ENCODE measurements around the gene RENBP.
"Not testable (repeated sequence)": the region's sequence is repeated elsewhere in the genome, so short reads cannot be mapped to it uniquely, and the experiment has no call there.

Gene RENBP

GRCh38 chrX:153944140-153944799 is at the start of gene RENBP:
Gene RENBP, minus strand, starts transcription at chrX:153944643. Its CDS starts 33 bp downstream, at chrX:153944610.
- Mint-ChIP-seq H3K36me3 (peaks cover 3% of the 10 kb centered on the region), H3K27ac (peak within 1 kb of the TSS; percentile 80), H3K9me3 (no peaks in the 10 kb centered on the region), H3K4me1 (peaks cover 25% of the 10 kb centered on the region), H3K27me3 (no peaks in the 10 kb centered on the region), H3K4me3 (peak within 1 kb of the TSS; percentile 79)

- Mint-ChIP-seq H3K4me1 (peaks cover 24% of the 10 kb centered on the region), H3K36me3 (no peaks in the 10 kb centered on the region), H3K27me3 (no peaks in the 10 kb centered on the region), H3K4me3 (no peak overlapping the region), H3K27ac (no peak overlapping the region), H3K9me3 (no peaks in the 10 kb centered on the region)
Measured at GRCh38 chrX:153993978-153994377, 49.5 kb upstream of the RENBP start.

DNA sequence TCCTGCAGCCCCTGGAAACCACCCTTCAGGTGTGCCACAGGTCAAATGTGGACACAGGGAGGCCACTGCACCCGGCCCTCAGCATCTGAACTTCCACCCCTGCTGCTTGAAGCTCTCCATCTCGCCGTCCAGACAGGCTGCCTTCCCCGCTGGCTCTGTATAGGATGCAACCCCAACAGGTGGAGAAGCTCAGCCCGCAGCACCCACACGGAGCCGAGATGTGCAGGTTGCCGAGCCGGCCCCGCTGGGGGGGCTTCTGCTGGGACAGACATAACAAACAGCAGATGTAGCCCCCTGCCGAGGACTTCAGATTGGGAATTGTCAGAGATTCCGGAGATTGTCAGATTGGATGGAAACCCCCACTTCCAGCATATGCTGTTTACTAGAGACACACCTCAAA is 48.6 kb upstream of the RENBP start:
- H3K4me1 Mint-ChIP-seq: peaks cover 24% of the 10 kb centered on the region
- H3K9me3 Mint-ChIP-seq: no peaks in the 10 kb centered on the region
- no peak overlapping the region for H3K27ac Mint-ChIP-seq
- no peaks in the 10 kb centered on the region for H3K36me3 Mint-ChIP-seq
- H3K4me3 Mint-ChIP-seq: no peak overlapping the region
- no peaks in the 10 kb centered on the region for H3K27me3 Mint-ChIP-seq

DNA sequence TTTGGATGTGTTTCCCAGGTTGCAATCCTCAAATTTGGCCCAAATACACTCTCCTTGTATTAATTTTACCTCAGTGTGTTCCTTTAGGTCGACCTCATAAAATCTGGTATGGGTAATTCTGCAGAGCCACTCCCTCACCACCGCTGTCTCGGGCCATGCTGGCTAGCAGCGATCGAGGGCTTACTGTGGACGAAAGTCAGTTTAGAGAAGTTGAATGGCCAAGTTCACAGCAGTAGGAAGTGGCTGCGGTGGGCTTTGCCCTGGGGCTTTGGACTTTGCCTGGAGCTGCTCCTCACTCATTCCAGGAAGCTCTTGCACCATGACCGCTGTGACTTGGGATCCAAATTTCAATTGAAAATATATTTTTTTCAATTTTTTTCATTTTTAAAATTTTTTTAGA is 47.7 kb upstream of the RENBP start:
- no peak overlapping the region for H3K4me3 Mint-ChIP-seq
- no peaks in the 10 kb centered on the region for H3K9me3 Mint-ChIP-seq
- H3K27me3 Mint-ChIP-seq: no peaks in the 10 kb centered on the region
- H3K36me3 Mint-ChIP-seq: no peaks in the 10 kb centered on the region
- H3K27ac Mint-ChIP-seq: no peak overlapping the region
- H3K4me1 Mint-ChIP-seq: peaks cover 24% of the 10 kb centered on the region

DNA sequence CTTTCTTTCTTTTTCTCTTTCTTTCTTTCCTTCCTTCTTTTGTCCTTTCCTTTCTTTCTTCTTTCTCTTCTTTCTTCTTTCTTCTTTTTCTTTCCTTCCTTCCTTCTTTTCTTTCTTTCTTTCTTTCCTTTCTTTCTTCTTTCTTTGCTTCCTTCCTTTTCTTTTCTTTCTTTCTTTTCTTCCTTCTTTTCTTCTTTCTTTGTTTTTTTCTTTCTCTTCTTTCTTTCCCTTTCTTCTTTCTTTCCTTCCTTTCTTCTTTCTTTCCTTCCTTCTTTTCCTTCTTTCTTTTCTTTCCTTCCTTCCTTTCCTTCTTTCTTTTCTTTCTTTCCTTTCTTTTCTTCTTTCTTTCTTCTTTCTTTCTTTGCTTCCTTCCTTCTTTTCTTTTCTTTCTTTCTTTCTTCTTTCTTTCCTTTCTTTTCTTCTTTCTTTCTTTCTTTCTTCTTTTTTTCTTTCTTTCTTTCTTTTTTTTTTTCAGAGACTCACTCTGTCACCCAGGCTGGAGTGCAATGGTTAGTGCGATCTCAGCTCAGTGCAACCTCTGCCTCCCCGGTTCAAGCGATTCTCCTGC is 46.7 kb upstream of the RENBP start:
- peaks cover 24% of the 10 kb centered on the region for H3K4me1 Mint-ChIP-seq
- peak overlapping the region; percentile 77 for H3K27ac Mint-ChIP-seq
- H3K27me3 Mint-ChIP-seq: no peaks in the 10 kb centered on the region
- H3K4me3 Mint-ChIP-seq: peak overlapping the region; percentile 58
- no peaks in the 10 kb centered on the region for H3K9me3 Mint-ChIP-seq
- no peaks in the 10 kb centered on the region for H3K36me3 Mint-ChIP-seq

GRCh38 chrX:153989973-153990655 is 45.7 kb upstream of the RENBP start:
- Mint-ChIP-seq H3K9me3 (no peaks in the 10 kb centered on the region), H3K36me3 (no peaks in the 10 kb centered on the region), H3K4me3 (peak overlapping the region; percentile 33), H3K27ac (peak overlapping the region; percentile 30), H3K4me1 (peaks cover 24% of the 10 kb centered on the region), H3K27me3 (no peaks in the 10 kb centered on the region)

DNA sequence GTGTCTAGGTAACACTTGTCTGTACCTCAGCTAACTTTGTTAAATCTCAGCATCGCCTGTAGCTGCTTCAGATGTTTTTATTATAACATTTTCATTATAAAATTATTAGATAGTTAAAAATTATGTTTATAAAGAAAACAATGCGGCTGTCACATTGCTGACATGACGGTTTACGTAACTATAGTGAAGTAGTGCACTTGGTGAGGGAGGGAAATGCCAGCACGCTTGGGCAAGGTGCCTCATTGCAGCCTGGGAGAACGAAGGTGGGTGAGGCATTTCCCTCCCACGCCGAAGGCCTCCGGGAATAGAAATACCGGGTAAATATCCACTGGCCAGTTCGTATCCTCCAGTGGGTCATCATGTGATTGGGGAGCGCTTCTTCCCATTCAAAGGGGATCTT is 44.0 kb upstream of the RENBP start:
- Mint-ChIP-seq H3K4me3 (no peak overlapping the region), H3K9me3 (no peaks in the 10 kb centered on the region), H3K4me1 (peaks cover 33% of the 10 kb centered on the region), H3K36me3 (no peaks in the 10 kb centered on the region), H3K27ac (no peak overlapping the region), H3K27me3 (no peaks in the 10 kb centered on the region)

DNA sequence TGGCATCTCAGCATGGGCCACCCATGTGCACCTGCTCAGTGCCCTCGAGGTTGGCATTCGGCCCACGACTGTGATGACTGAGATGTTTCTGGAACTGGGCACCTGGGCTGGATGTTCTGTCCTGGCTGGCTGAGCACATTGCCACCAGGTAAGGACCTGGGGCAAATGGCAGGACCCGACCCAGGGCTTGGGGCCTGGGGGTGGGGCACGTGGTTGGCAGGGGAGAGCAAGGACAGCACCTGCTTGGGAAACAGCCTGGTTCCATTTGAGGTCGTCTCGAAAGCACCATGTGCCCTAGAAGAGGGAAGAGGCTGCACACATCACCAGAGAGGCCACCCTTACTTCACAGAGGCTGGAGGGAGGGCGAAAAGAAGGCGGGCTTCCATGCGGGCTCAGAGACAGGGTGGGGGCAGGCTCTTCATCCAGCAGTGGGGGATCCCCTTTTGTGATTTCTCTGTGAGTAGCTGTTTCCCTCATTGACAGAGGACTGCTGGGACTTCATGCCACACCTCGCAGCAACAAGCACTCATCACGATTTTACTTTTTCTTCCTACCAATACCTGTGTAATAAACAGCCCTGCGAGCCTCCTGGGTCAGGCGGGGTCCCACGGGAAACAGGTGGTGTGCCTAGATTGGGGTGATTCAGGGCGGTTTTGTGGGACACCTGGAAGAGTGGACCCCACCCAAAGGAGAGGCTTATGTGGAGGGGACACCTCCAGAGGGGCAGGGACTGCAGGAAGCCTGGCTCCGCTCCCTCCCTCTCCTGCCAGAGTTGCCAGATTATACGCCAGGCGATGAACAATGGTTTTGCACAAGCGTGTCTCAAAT is 40.1 kb upstream of the RENBP start:
- Mint-ChIP-seq H3K4me1 (peaks cover 38% of the 10 kb centered on the region), H3K4me3 (peak overlapping the region; percentile 81), H3K9me3 (no peaks in the 10 kb centered on the region), H3K27me3 (no peaks in the 10 kb centered on the region), H3K27ac (peak overlapping the region; percentile 97), H3K36me3 (no peaks in the 10 kb centered on the region)

DNA sequence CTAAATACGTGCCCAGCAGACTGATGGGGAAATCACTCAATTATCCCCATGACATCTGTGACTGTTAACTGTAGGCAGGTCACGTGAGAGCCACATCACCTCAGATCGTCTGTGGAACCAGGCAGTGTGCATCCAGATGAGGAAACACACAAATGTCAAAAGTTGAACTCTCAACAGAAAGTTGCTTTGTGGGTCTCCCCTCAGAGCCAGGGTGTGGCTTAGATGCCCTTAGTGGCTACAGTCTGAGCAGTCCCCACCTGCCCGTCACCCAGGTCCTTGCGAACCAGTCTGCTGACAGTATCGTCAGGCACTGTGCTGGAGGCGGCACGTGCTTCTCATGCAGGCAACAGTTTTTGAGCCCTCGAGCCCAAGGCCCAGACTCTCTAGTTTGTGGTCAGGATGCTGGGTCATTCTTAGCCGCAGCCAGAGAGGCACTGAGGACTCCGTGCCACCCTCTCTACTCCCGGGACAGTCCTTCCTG is 38.9 kb upstream of the RENBP start:
- peak overlapping the region; percentile 72 for H3K4me3 Mint-ChIP-seq
- no peaks in the 10 kb centered on the region for H3K36me3 Mint-ChIP-seq
- H3K27me3 Mint-ChIP-seq: no peaks in the 10 kb centered on the region
- peaks cover 34% of the 10 kb centered on the region for H3K4me1 Mint-ChIP-seq
- H3K27ac Mint-ChIP-seq: peak overlapping the region; percentile 76
- H3K9me3 Mint-ChIP-seq: no peaks in the 10 kb centered on the region

DNA sequence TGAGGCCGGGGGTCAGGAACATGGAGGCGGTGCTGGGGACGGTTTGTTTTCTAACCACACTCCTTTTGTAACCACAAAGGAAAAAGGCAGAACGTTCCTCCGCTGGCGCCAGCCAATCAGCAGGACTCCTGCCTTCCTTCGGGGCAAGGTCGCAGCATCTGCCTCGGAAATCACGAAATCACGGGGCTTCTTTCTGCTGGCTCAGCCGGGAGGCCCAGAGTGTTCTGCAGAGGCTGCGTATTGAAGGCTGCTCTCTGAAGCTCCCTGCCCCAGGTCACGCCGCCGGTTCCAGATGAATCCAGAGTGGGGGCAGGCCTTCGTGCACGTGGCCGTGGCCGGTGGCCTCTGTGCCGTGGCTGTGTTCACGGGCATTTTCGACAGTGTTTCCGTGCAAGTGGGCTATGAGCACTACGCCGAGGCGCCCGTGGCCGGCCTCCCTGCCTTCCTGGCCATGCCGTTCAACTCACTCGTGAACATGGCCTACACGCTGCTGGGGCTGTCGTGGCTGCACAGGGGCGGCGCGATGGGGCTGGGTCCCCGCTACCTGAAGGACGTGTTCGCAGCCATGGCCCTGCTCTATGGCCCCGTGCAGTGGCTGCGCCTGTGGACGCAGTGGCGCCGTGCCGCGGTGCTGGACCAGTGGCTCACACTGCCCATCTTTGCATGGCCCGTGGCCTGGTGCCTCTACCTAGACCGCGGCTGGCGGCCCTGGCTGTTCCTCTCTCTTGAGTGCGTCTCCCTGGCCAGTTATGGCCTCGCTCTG is 37.5 kb upstream of the RENBP start:
- no peaks in the 10 kb centered on the region for H3K27me3 Mint-ChIP-seq
- no peaks in the 10 kb centered on the region for H3K9me3 Mint-ChIP-seq
- peaks cover 34% of the 10 kb centered on the region for H3K4me1 Mint-ChIP-seq
- H3K27ac Mint-ChIP-seq: peak overlapping the region; percentile 88
- H3K4me3 Mint-ChIP-seq: peak overlapping the region; percentile 74
- no peaks in the 10 kb centered on the region for H3K36me3 Mint-ChIP-seq

GRCh38 chrX:153981231-153981630 is 36.8 kb upstream of the RENBP start:
- H3K27ac Mint-ChIP-seq: peak overlapping the region; percentile 88
- no peaks in the 10 kb centered on the region for H3K9me3 Mint-ChIP-seq
- H3K27me3 Mint-ChIP-seq: no peaks in the 10 kb centered on the region
- peaks cover 34% of the 10 kb centered on the region for H3K4me1 Mint-ChIP-seq
- peak overlapping the region; percentile 74 for H3K4me3 Mint-ChIP-seq
- no peaks in the 10 kb centered on the region for H3K36me3 Mint-ChIP-seq

DNA sequence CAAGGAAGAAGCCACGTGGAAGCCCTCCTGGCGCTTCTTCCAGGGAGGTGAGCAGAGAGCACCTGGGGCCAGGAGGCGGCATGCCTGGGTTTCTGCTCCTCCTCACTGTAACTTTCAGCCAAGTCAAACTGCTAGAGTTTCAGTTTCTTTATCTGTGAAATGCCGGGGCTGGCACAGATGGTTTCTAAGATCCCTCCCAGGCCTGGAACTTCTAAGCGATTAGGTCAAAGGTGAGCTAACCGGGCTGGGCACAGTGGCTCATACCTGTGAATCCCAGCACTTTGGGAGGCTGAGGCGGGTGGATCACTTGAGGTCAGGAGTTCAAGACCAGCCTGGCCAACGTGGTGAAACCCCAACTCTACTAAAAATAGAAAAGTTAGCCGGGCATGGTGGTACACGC is 36.0 kb upstream of the RENBP start:
- H3K4me1 Mint-ChIP-seq: peaks cover 38% of the 10 kb centered on the region
- not testable (repeated sequence) for H3K27me3 Mint-ChIP-seq, H3K36me3 Mint-ChIP-seq, H3K9me3 Mint-ChIP-seq
- H3K27ac Mint-ChIP-seq: peak overlapping the region; percentile 82
- peak overlapping the region; percentile 72 for H3K4me3 Mint-ChIP-seq

DNA sequence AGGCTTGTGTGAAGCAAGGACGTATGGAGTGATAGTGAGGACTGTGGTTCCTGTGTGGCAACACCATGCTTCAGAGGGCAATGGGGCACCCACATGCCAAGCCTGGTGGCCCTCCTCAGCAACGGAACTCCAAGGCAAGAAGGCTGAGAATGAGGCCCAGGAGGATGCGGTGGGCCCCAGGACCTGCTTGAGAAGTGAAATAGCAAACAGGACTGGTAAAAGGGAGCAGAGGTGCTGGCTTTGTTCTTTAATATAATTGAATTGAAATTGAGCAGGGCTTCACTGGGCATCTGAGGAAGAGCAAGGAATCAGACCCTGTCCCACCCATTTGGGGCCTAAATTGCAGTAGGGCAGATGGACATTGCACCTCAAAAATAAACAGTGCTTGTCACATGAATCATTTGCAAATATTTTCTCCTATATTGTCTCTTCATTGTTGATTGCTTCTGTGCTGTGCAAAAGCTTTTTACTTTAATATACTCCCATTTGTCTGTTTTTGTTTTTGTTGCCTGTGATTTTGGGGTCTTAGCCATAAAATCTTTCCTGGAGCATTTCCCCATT is 30.4 kb upstream of the RENBP start:
- Mint-ChIP-seq H3K27me3 (no peaks in the 10 kb centered on the region), H3K36me3 (peaks cover 2% of the 10 kb centered on the region), H3K4me1 (peaks cover 18% of the 10 kb centered on the region), H3K9me3 (no peaks in the 10 kb centered on the region), H3K27ac (peak overlapping the region; percentile 86), H3K4me3 (peak overlapping the region; percentile 20)

DNA sequence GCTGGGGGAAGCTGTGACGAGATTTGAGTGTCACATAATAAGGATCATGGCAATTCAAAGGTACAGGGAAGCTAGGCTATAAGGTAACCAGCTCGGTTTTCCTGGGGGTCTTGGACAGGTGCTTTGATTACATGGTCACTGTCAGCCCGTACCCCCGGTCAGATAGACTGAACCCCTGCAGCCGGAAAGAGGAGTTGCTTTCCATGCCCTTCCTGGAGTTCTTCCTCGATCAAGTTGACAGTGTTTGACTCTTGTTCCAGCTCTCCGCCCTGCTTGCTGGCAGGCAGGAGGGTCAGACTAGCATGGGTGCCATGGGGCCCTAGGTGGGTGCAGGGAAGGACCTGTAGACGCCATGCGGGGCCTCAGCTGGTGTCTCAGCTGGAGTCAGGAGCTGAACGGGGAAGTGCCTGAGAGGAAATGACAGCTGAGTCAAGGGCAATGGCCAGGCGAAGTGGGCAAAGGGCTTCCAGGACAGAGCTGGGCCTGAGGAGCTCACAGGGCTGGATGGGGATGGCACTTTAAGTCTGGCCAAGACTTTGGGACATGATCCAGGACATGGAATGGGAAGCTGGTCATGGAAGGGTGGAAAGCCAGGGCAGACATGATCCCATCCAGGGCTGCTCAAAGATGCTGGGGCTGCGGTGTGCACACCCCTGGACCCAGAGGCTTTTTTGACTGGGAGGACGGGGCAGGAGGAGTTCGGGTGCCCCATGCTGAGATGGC is 29.7 kb upstream of the RENBP start:
- Mint-ChIP-seq H3K4me3 (peak overlapping the region; percentile 89), H3K27ac (peak overlapping the region; percentile 86), H3K4me1 (peaks cover 18% of the 10 kb centered on the region), H3K9me3 (no peaks in the 10 kb centered on the region), H3K27me3 (no peaks in the 10 kb centered on the region), H3K36me3 (peaks cover 2% of the 10 kb centered on the region)
